HG03139 (cell line): ENCODE results near the gene TMPRSS9.
"Not testable (repeated sequence)": the region's sequence is repeated elsewhere in the genome, so short reads cannot be mapped to it uniquely, and the experiment has no call there.

Experiments used
- ATAC-seq: cut with Tn5 transposase; IDR thresholded peaks from one replicate; pipeline ENCODE4 v1.9.1; 2021; ENCODE audit not compliant: unreplicated experiment

The TMPRSS9 gene

DNA sequence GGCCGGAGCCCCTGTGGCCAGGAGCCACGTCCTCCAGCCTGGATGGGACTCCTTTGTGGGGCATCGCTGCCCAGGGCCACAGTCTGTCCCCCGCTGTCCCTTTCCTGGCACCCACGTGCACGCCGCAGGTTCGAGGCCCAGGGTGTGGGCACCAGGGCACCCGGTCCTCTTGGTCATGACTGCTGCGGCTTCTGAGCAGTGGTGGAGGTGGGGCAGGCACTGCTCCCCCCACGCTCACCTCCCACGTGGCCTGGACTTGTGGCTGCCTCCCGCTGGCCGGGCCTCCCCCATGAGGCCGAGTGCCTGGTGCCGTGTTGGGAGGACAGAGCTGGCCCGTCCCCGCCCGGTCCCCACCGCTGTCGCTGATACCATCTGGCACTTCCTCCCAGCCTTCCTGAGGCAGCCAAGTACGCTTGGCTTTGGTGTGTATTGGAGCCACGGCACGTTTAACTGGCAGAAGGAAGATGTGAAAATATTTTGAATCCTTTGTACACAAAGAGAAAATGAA is 18.8 kb upstream of the TMPRSS9 start:
- ATAC-seq: no peak

DNA sequence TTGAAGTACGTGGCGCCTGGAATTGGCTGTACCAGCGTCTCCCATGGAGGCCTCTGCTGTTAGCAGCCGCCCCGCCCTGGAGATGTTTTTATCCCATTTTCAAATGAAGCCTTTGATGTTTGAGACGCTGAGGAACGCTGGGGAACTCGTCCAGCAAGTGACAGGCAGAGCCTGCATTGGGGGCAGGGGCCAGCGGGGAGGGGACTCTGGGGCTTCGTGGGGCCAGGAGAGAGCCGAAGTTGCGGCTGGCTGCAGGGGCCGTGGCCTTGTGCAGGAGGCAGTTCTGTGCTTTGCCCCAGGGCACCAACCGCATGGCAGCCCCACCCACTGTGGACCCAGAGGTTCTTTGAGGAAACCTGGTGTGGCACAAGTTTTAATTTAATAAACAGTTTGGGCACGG is 18.1 kb upstream of the TMPRSS9 start:
- ATAC-seq: no peak

DNA sequence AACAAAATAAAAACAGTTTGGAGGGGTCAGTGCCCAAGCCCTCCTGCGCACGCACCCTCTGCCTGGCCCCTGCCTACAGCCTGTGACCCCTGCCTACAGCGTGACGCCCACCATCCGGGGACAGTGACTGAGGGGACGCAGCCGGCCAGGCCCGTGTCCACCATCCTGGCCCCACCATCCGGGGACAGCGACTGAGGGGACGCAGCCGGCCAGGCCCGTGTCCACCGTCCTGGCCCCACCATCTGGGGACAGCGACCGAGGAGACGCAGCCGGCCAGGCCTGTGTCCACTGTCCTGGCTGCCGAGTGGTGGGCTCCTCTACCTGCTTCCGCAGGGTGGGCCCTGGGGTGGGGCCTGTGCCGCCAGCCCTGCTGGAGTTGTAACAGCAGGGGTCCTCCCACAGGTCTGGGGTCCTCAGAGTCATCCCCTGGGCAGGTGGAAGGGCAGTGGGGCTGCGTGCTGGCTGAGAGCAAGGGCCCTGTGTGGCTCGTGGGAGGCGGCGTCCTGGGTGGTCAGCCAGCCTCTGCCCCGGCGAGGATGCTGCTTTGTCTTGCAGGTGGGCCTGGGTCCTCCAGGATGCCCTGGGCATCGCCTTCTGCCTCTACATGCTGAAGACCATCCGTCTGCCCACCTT is 17.3 kb upstream of the TMPRSS9 start:
- no peak for ATAC-seq

DNA sequence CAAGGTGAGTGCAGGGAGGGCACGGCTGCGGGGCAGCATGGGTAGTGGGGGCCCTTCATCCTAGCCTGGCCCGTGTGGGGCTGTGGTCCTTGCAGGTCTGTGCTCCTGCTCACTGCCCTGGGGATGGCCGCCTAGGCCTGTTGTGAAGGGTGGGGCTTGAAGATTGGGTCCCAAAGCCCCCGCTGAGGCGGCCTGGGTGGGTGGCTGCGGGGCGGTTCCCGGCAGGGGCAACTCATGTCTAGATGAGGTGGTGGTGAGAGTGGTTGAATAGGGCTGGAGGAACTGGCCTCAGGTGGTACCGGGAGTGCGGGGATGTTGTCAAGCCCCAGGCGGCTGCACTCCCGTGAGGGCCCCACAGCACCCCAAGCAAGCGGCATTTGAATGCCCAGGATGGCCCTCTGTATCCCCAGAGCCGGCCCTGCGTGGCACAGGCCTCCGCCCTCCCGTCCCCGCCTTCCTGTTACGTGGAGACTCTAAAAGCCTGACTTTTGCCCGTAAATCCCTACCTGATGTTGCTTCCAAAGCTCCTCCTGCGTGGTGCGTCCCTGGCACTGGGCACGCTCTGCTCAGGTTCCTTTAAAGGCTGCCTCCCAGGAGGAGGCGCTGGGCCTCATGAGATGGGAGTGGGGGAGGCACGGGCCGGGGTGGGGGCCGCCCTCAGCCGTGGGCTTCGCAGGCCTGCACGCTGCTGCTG is 16.6 kb upstream of the TMPRSS9 start:
- ATAC-seq: no peak

DNA sequence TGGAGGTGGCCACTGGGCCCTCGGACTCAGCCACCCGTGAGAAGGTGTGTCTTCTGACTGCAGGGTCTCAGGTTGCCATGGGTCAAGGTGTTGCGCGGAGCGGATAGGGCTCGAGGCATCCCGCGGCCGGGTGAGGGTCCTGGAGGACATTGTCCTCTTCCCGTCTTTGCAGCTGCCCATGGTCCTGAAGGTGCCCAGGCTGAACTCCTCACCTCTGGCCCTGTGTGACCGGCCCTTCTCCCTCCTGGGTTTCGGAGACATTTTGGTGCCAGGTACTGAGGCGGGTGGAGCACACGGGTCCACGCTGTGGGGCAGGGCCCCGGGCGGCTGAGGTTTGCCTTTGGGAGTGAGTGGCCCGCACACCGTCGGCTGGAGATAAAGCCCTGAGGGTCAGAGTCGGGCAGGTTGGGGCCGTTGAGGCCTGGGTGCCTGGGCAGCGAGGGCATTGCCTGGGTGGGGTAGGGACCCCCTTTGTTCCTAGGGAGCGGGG is 15.6 kb upstream of the TMPRSS9 start:
- no peak for ATAC-seq

DNA sequence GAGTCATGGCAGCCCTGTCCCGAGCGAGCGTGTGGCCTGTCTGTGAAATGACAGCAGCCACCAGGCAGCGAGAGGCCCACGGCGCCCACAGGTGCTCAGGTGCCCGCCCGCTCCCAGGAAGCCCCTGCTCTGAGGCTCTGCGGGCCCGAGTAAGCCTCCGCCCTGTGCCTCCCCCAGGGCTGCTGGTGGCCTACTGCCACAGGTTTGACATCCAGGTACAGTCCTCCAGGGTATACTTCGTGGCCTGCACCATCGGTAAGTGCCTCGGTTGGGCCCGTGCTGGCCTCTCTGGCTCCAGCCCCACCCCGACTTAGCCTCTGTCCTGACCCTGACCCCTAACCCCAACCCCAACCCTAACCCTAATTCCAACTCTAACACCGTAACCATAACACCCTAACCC is 15.0 kb upstream of the TMPRSS9 start:
- ATAC-seq: no peak

DNA sequence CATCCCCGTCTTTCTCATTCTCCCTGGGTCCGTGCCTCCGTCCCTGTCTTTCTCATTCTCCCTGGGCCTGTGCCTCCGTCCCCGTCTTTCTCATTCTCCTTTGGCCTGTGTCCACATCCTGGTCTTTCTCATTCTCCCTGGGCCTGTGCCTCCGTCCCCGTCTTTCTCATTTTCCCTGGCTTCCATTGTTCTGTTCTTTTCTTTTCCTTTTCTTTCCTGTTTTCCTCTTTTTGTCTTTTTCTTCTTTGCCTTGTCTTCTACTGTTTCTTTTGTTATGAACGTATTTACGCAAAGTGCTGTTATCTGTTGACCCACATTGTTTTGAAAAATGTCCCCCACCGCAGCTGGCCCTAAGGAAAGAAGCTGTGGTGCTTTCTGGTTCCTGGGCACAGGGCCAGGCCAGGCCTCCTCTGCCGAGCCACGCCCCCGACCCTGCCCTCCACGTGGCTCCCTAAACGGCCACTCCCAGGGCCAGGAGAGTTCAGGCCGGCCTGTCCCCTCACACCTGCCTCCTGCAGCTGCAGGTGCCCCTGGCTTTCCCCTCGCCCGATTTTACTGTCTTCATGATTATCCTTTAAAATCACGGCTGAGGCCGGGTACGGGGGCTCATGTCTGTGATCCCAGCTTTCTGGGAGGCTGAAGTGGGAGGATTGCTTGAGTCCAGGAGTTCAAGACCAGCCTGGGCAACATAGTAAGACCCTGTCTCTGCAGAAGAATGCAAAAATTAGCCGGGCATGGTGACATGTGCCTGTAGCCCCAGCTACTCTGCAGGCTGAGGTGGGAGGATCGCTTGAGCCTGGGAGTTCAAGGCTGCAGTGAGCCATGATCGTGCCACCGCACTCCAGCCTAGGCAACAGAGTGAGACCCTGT is 14.0 kb upstream of the TMPRSS9 start:
- ATAC-seq: no peak

DNA sequence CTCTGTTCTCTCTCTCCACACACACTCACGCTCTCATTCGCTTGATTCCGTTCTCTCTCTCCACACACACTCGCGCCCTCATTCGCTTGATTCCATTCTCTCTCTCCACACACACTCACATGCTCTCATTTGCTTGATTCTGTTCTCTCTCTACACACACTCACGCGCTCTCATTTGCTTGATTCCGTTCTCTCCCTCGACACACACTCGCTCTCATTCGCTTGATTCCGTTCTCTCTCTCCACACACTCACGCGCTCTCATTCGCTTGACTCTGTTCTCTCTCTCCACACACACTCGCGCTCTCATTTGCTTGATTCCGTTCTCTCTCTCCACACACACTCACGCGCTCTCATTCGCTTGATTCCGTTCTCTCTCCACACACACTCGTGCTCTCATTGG is 10.2 kb upstream of the TMPRSS9 start:
- ATAC-seq: not testable (repeated sequence)

DNA sequence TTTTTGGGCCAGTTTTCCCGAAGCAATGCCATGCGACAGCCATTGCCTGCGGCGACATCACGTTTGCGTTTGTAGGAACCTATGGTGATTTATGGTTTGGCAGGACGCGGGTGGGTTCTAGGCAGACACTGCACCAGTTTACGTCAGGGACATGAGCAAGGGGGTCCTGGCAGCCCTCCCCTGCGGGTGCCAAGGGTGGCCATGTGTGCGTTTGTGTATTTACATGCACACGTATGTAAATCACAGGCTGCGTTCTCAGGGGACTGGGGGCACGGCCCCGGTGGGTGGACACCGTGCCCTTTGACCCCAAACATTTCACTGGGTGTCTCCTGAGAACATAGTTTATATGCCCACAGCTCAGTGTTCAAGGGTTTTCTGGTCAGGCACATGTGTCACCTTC is 9.4 kb upstream of the TMPRSS9 start:
- ATAC-seq: no peak

DNA sequence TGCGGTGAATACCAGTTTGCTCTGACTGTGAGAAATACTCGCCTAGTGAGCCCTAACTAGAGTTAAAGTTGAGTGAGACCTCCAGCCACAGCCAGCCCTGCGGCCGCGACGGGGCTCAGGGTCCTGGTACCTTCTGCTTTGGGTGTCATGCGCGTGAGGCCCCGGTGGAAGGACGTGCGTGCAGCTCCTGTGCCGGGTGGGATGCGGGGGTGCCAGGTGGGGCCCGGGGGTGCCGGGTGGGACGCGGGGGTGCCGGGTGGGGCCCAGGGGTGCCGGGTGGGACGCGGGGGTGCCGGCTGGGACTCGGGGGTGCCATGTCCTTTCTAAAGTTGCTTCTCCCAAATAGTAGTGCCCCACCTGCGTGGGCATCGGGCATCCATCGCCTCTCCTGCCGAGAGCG is 8.5 kb upstream of the TMPRSS9 start:
- ATAC-seq: no peak

DNA sequence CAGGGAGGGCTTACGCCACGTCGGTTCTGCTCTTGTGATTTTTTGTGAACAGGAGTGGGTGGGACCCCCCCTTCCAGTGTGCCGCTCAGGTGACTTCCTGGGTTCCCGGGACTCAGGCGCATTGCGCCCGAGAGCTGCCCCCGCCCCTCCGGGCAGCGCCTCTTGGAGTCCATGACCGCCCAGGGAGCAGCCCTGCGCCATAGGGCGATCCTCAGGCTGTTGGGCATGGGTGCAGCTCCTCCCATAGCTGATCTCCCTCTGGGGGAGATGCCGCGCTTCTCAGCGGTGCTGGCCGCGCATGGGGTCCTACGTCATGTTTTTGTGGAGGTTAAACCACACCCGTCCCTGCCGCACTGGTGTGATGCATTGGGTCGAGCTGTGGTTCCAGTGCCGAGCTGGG is 7.9 kb upstream of the TMPRSS9 start:
- no peak for ATAC-seq

DNA sequence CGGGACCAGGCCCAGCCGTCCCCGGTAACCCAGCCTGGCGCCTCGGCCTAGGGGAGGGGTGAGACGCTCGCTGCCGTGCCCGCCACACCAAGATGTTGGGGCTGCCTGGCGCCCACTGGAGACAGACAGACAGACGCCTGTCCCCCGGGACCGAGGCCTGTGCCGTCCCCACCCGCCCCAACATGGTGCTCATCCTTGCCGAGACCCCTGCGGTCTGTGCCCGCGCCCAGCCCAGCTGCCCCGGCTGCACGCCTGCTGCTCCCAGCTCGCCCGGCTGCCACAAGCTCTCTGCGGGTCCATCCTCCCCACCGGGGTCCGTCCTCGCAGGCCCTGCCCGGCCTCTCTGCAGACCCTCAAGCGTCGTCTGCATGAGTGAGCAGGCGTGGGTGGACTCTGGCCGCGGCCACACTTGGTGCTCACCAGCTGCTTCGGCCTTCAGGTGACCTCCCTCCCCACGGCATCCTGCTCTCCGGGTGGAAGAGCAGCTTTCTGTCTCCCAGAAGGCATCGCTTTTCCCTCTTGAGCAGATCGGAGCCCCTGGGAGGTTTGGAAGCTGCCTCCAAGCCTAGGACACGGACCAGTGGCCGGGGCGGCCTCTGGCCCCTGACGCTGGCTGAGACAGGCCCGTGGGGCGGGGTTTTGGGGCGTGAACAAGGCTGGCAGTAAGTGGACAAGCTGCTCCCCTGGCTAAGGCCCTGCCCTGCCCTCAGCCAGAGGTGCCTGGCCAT is 6.7 kb upstream of the TMPRSS9 start:
- ATAC-seq: no peak

DNA sequence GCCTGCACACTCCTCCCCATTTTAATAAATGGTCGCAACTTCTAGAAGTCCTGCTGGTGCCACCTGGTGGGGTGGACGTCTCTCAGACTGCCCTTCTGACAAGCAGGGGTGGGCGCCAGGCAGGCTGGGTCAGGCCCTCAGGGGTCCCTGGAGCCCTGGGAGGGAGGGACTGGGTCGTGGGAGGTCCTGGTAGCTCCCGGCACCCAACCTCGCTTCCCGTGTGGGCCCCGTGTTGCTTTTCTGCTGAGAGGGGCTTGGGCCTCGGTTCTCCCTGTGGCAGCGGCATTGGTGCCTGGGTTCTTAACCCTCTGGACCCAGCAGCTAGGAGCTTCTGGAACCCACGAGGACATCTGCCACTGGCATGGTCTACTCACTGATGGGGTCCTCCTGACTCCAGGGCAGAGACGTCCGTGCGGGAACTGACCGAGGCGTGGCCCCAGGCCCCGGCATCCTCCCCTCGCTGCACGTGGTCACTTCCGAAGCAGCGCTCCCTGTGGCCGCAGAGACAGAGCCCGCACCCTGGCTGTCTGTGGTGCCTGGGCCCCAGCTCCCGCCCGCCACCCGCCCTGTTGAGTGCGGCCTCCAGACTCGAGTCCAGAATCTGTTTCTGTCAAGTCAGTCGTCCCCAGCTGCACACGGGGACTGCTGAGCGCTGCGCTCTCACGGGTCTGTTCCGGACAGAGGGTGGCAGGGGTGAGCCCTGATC is 6.0 kb upstream of the TMPRSS9 start:
- no peak for ATAC-seq

DNA sequence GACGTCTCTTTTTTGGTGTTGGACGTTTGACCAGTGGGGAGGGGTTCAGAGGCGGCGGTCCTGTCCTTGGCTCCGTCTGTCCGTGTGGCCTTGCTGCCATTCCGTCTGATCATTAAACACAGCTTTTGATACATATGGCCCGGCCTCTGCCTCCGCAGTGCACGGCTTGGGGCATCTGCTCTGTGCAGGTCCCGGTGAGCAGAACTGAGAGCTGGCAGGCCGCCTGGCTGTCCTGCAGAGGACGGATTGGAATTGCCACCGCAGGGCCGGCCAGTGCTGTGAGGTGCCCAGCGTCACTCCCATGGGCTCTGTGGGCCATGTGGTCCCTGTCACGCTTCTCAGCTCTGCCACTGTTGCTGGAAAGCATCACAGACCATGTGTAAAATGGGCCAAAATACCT is 5.4 kb upstream of the TMPRSS9 start:
- ATAC-seq: no peak

DNA sequence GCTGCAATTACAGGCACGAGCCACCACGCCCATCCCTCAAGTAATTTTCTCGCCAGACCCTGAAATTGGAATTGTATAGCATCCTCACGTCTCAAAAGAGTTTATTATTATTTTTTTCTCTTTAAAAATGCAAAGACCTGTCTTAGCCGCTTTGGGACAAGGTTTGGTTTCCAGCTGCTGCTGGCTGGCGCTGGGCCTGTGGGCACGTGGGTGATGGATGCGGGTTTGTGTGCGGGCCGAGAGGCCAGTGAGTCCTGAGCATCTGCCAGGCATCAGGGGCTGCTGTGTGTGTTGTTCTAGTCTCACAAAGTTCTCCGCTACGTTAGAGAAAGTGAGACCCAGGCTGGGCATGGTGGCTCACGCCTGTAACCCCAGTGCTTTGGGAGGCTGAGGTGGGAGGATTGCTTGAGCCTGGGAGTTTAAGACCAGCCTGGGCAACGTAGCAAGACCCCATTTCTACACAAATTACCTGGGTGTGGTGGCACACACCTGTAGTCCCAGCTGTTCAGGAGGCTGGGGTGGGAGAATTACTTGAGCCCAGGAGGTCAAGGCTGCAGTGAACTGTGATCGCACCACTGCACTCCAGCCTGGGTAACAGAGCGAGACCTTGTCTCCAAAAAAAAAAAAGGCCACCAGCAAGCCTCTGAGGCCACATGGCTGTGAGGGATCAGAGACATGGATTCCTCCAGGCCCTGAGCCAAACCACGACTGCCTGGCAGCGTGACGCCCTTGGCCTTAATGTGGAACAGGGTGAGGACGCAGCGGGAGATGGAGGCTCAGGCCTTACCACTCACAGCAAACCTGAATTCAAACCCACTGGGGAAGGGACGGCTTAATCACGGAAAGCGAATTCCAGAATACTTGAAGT is 4.7 kb upstream of the TMPRSS9 start:
- ATAC-seq: no peak

DNA sequence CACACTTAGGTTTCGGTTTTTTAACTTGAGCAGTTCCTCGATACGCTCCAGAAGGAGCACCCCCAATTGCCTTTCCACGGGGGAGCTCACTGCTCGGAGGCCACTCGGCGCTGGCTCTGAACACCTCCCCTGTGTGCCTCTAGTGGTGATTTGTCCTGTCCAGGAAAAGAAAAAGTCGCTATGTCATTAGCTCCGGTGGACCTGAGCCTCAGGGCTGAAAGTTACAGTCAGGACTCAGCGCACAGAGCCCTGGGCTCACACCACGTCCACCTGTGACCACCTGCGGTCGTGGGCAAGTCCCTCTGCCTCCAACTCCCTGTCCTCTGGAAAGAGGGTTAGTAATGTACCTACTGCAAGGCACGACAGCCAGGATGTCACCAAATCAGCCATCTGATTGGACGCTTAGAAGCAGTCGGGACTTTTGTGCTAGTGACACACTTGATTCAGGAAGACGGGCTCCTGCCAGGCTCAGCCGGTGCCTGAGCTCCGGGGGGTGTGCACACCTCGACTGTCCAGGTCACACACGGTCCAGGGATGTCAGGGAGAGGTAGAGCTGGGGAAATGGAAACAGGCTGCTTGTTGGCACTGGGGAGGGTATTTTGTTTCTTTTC is 3.9 kb upstream of the TMPRSS9 start:
- no peak for ATAC-seq

DNA sequence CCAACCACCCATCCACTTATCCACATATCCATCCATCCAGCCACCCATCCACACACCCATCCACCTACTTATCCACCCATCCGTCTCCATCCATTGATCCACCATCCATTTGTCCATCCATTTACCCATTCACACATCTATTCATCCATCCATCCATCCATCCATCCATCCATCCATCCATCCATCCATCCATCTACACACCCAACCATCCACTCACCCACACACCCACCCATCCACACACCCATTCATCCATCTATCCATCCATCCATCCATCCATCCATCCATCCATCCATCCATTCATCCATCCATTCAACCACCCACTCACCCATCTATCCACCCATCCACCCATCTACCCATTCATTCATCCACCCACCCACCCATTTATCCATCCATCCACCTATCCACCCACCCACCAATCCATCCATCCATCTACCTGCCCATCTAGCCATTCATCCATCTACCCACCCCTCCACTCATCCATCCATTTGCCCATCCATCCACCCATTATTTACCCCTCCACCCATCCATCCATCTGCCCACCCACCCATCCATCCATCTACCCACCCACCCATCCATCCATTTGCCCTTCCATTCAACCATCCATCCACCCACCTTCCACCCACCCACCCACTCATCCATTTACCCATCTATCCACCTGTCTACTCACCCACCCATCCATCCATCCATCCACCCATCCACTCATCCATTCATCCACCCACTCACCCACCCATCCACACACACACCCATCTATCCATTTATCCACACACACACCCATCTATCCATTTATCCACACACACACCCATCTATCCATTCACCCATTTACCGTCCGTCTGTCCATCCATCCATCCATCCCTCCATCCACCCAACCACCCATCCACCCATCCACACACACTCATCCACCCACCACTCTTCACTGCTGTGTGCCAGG is 2.5 kb upstream of the TMPRSS9 start:
- no peak for ATAC-seq
